ENCODE measurements around the gene OGFR. TPM values are rescaled to one million over a fixed set of nuclear protein-coding genes. Genes with fewer than 3 reads are reported as not detected.

OGFR gene
- total and polyA plus RNA-seq, 2 experiments from 2014 or later: 9.6 to 50.6 TPM

DNA sequence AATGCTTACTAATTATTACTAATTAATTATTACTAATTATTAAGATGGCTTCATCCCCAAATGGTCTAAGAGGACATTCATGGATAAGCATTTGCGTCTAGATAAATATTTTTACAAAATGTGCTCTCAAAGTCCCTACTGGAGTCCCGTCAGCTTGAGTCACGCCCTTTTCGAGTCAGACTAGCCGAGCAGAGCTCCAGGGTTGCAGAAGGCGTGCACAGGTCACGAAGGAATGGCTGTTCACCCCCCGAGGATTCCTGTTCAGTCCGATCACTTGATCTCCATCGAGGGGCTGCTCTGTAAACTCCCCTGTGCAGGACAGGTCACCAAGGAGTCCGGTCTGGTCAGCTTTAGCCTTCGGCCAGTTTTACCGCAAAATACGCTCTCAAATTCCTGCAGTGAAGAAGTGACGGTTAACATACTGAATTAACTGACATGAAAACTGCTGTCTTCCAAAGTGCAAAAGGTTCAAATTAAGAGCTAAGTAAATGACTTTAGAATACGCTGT is 37.1 kb downstream of the OGFR start (continued):
- TF ChIP-seq, protein P1, sequence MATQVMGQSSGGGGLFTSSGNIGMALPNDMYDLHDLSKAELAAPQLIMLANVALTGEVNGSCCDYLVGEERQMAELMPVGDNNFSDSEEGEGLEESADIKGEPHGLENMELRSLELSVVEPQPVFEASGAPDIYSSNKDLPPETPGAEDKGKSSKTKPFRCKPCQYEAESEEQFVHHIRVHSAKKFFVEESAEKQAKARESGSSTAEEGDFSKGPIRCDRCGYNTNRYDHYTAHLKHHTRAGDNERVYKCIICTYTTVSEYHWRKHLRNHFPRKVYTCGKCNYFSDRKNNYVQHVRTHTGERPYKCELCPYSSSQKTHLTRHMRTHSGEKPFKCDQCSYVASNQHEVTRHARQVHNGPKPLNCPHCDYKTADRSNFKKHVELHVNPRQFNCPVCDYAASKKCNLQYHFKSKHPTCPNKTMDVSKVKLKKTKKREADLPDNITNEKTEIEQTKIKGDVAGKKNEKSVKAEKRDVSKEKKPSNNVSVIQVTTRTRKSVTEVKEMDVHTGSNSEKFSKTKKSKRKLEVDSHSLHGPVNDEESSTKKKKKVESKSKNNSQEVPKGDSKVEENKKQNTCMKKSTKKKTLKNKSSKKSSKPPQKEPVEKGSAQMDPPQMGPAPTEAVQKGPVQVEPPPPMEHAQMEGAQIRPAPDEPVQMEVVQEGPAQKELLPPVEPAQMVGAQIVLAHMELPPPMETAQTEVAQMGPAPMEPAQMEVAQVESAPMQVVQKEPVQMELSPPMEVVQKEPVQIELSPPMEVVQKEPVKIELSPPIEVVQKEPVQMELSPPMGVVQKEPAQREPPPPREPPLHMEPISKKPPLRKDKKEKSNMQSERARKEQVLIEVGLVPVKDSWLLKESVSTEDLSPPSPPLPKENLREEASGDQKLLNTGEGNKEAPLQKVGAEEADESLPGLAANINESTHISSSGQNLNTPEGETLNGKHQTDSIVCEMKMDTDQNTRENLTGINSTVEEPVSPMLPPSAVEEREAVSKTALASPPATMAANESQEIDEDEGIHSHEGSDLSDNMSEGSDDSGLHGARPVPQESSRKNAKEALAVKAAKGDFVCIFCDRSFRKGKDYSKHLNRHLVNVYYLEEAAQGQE (IDR thresholded peaks at IDR 0.05; ENCODE audit: unreplicated experiment): no peak
- no peak for TF ChIP-seq ZNF462 (CRISPR knock-in tag; IDR thresholded peaks at IDR 0.05)
- TF ChIP-seq ETS1 (IDR thresholded peaks at IDR 0.05): no peak
- no peak for TF ChIP-seq ZNF331 (CRISPR knock-in tag; IDR thresholded peaks at IDR 0.05; ENCODE audit: low read depth)
- TF ChIP-seq NANOG (IDR thresholded peaks at IDR 0.05; ENCODE audit: borderline replicate concordance): no peak

All from GM23338 (cell line).